BJ (cell line): ENCODE measurements around the gene HSPA4. TPM values are rescaled to one million over a fixed set of nuclear protein-coding genes. Genes with fewer than 3 reads are reported as not detected.

ENCODE experiments used
- CTCF ChIA-PET: fragments of 350-600 bp; formaldehyde crosslinking; extraction: SDS; loops from one replicate; lab custom pipeline; 2021; ENCODE audit warnings: antibody characterized with exemption, inconsistent platforms; lab: Yijun Ruan, JAX
- POLR2A ChIA-PET: fragments of 300-600 bp; sonication (Branson Sonifier 250); formaldehyde crosslinking; extraction: SDS; loops from one replicate; lab custom pipeline; 2021; ENCODE audit warnings: antibody characterized with exemption; lab: Charles Lee
- DNase-seq: peaks from one replicate; pipeline ENCODE4 v3.0.0-alpha.2; 2011; ENCODE audit warnings: low read depth
- H3K27me3 ChIP-seq: 2 replicates; pipeline ENCODE4 v1.6.0; 2011; ENCODE audit warnings: low read length; ENCODE audit not compliant: control insufficient read depth, insufficient read depth
- H3K36me3 ChIP-seq: 2 replicates; pipeline ENCODE4 v1.5.1; 2011; ENCODE audit warnings: low read length; ENCODE audit not compliant: control insufficient read depth, insufficient read depth
- H3K4me3 ChIP-seq: 2 replicates; pipeline ENCODE4 v1.5.1; 2011; ENCODE audit warnings: low read depth, mild to moderate bottlenecking, control low read depth, low read length
- polyA plus RNA-seq: library from polyadenylated mRNA; depleted of rRNA; stranded (reverse); fragments of >200 nt; gene quantifications from 2 replicates; pipeline ENCODE4 v1.2.3, GENCODE V29; 2011
- TF ChIP-seq, protein P1 (sequence below): IDR thresholded peaks from 2 replicates; pipeline ENCODE4 v1.5.1; 2011; ENCODE audit warnings: low read depth, mild to moderate bottlenecking, control low read depth, inconsistent platforms, low read length, moderate library complexity; ENCODE audit not compliant: insufficient read depth

HSPA4 gene
- polyA plus RNA-seq, 1 experiment, result 16.8 TPM

DNA sequence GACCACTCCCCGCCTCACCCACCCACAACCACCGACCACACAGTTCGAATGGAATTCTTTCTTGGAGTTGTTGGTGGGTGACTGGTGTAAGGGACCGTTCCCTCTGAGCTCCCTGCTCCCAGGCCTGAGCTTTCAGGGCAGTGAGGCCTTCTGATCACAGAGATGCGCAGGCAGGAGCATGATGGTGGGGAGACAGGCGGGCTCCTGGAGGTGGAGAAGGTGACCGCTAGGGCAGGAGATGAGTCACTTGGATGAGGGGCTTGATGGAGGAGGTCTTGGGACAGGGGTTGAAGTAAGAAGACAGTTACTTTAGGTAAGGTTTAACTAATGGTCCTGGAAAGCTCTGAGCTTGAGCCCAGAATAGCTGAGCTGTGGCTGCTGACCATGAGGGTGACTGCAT, 88.5 kb downstream of the HSPA4 start:
- no peaks in the 10 kb centered on the region for H3K36me3 ChIP-seq
- CTCF ChIA-PET, result interaction anchor here (1.4 kb wide), 1 partner anchor 12 kb away, joined by 4 read pairs; no protein-coding TSS in a partner anchor

GRCh38 chr5:133141746-133142145, 89.9 kb downstream of the HSPA4 start:
- POLR2A ChIA-PET, result no interaction called here

More for the DNA sequence above, 88.5 kb downstream of the HSPA4 start:
- POLR2A ChIA-PET, result interaction anchor here (0.6 kb wide), 1 partner anchor 1902 kb away, joined by 7 read pairs; no protein-coding TSS in a partner anchor
- no peak for DNase-seq
- H3K27me3 ChIP-seq, result no peaks in the 10 kb centered on the region
- H3K4me3 ChIP-seq, result no peak overlapping the region
- TF ChIP-seq, protein P1, sequence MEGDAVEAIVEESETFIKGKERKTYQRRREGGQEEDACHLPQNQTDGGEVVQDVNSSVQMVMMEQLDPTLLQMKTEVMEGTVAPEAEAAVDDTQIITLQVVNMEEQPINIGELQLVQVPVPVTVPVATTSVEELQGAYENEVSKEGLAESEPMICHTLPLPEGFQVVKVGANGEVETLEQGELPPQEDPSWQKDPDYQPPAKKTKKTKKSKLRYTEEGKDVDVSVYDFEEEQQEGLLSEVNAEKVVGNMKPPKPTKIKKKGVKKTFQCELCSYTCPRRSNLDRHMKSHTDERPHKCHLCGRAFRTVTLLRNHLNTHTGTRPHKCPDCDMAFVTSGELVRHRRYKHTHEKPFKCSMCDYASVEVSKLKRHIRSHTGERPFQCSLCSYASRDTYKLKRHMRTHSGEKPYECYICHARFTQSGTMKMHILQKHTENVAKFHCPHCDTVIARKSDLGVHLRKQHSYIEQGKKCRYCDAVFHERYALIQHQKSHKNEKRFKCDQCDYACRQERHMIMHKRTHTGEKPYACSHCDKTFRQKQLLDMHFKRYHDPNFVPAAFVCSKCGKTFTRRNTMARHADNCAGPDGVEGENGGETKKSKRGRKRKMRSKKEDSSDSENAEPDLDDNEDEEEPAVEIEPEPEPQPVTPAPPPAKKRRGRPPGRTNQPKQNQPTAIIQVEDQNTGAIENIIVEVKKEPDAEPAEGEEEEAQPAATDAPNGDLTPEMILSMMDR, result no peak

GRCh38 chr5:133142782-133143181, 91.0 kb downstream of the HSPA4 start:
- ChIA-PET CTCF (interaction anchor here (1.6 kb wide), 1 partner anchor 11 kb away, joined by 4 read pairs; no protein-coding TSS in a partner anchor), POLR2A (no interaction called here)
- H3K27me3 ChIP-seq, result no peaks in the 10 kb centered on the region
- TF ChIP-seq, protein P1, result no peak
- no peak overlapping the region for H3K4me3 ChIP-seq
- no peak for DNase-seq
- H3K36me3 ChIP-seq, result no peaks in the 10 kb centered on the region

More at GRCh38 chr5:133141746-133142145, 89.9 kb downstream of the HSPA4 start:
- TF ChIP-seq, protein P1, result no peak
- no peak overlapping the region for H3K4me3 ChIP-seq
- no peak for DNase-seq
- H3K27me3 ChIP-seq, result no peaks in the 10 kb centered on the region
- H3K36me3 ChIP-seq, result no peaks in the 10 kb centered on the region
- CTCF ChIA-PET, result interaction anchor here (0.7 to 1.2 kb wide), 2 partner anchors 30 to 85 kb away, joined by 3 to 4 read pairs; no protein-coding TSS in a partner anchor

- no peaks in the 10 kb centered on the region for H3K36me3 ChIP-seq
- peaks cover 1% of the 10 kb centered on the region; the same call in 1 of the 2 replicates for H3K27me3 ChIP-seq
- TF ChIP-seq, protein P1, result no peak
- CTCF ChIA-PET, result interaction anchor here (1.6 kb wide), 1 partner anchor 12 kb away, joined by 4 read pairs; no protein-coding TSS in a partner anchor
- no peak overlapping the region for H3K4me3 ChIP-seq
- DNase-seq, result no peak
- POLR2A ChIA-PET, result no interaction called here
Measured at GRCh38 chr5:133144245-133144981, 92.6 kb downstream of the HSPA4 start.

DNA sequence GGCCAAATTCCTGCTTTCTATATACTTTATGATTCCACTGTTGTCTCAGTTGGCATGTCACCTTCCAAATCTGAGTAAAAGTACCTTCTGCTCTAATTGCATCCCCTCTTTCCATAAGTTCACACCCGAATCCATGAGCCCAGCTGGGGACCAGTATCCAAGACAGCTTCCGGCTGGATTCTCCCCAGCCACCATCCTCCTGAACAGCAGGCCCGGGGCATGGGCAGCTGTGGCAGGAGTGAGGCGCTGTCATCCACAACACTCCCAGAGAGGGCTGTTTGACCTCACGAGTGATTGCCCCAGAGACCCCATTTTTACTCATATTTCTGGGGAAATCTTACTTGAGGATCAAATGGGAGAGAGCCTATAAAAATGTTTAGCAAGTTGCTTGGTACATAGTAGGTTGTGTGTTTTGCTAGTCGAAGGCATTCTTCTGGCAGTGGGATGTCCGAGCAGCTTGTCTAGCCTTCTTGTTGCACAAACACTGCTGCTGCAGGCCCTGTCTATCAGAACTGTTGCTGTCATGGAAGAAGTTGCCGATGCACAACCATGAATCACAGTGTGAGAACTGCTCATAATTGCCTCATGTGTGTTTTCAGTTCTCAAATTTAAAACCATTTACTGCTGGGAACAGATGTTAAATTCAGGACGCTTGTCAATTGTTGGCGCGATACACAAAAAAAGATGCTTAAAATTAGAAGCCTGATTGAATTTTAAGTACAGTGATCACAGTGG, 93.8 kb downstream of the HSPA4 start:
- POLR2A ChIA-PET, result no interaction called here
- no peaks in the 10 kb centered on the region for H3K36me3 ChIP-seq
- CTCF ChIA-PET, result no interaction called here
- DNase-seq, result no peak
- peaks cover 1% of the 10 kb centered on the region for H3K27me3 ChIP-seq
- no peak overlapping the region for H3K4me3 ChIP-seq
- TF ChIP-seq, protein P1, result no peak
